CD4-positive, alpha-beta memory T cell (primary cell): ENCODE measurements around the gene HYAL3. TPM values are rescaled to one million over a fixed set of nuclear protein-coding genes. Genes with fewer than 3 reads are reported as not detected.
"Not testable (repeated sequence)": the region's sequence is repeated elsewhere in the genome, so short reads cannot be mapped to it uniquely, and the experiment has no call there.

Experiments used
- CTCF ChIA-PET: fragments of 350-600 bp; sonication (Branson Sonifier 250); formaldehyde crosslinking; loops from one replicate; lab custom pipeline; 2021; ENCODE audit warnings: inconsistent platforms; ENCODE audit not compliant: partially characterized antibody; lab: Charles Lee
- POLR2A ChIA-PET: fragments of 350-600 bp; sonication (Branson Sonifier 250); formaldehyde crosslinking; loops from one replicate; lab custom pipeline; 2021; ENCODE audit not compliant: partially characterized antibody; lab: Charles Lee
- DNase-seq, 5 donors: peaks; one replicate each; pipeline versions ENCODE4 v3.0.0 to v3.0.0-alpha.2; 2020 to 2022; ENCODE audit warnings: mixed read lengths in 1 of 5
- H3K27ac ChIP-seq: one replicate; pipeline ENCODE4 v1.7.0; 2013; ENCODE audit warnings: low read depth, low read length
- H3K27me3 ChIP-seq: 2 replicates; pipeline ENCODE4 v1.7.0; 2013; ENCODE audit warnings: mild to moderate bottlenecking, low read length, moderate library complexity; ENCODE audit not compliant: insufficient read depth
- H3K36me3 ChIP-seq: 2 replicates; pipeline ENCODE4 v1.7.0; 2013; ENCODE audit warnings: mild to moderate bottlenecking, low read length, moderate library complexity; ENCODE audit not compliant: insufficient read depth
- H3K4me1 ChIP-seq: 2 replicates; pipeline ENCODE4 v1.7.0; 2013; ENCODE audit warnings: mild to moderate bottlenecking, low read length, moderate library complexity; ENCODE audit not compliant: insufficient read depth
- H3K4me3 ChIP-seq, 2 donors: one replicate each; pipeline ENCODE4 v1.7.0; 2013; ENCODE audit warnings: low read length in 2 of 2, mild to moderate bottlenecking in 1 of 2
- H3K9me3 ChIP-seq, 2 donors: one replicate each; pipeline ENCODE4 v1.7.0; 2013; ENCODE audit warnings: low read length in 2 of 2, control low read depth in 1 of 2; ENCODE audit not compliant: control insufficient read depth in 1 of 2
- H3K27ac Mint-ChIP-seq, 7 donors: one replicate each; pipeline ENCODE4 v1.8.0; 2020 to 2021; ENCODE audit warnings: mixed read lengths in 7 of 7, mild to moderate bottlenecking in 6 of 7, inconsistent platforms in 3 of 7, moderate library complexity in 3 of 7
- H3K27me3 Mint-ChIP-seq, 2 donors: one replicate each; pipeline ENCODE4 v1.8.0; 2020 to 2021; ENCODE audit warnings: mixed read lengths in 2 of 2
- H3K36me3 Mint-ChIP-seq, 2 donors: one replicate each; pipeline ENCODE4 v1.8.0; 2020 to 2021; ENCODE audit warnings: mixed read lengths in 2 of 2, inconsistent platforms in 1 of 2, mild to moderate bottlenecking in 1 of 2
- H3K4me1 Mint-ChIP-seq, 4 donors: one replicate each; pipeline ENCODE4 v1.8.0; 2020 to 2021; ENCODE audit warnings: mixed read lengths in 4 of 4, mild to moderate bottlenecking in 1 of 4
- H3K4me3 Mint-ChIP-seq, 8 donors: one replicate each; pipeline ENCODE4 v1.8.0; 2020 to 2021; ENCODE audit warnings: mixed read lengths in 8 of 8, mild to moderate bottlenecking in 7 of 8, moderate library complexity in 6 of 8, inconsistent platforms in 3 of 8
- H3K9me3 Mint-ChIP-seq, 8 donors: one replicate each; pipeline ENCODE4 v1.8.0; 2020 to 2021; ENCODE audit warnings: mixed read lengths in 8 of 8, mild to moderate bottlenecking in 5 of 8, inconsistent platforms in 3 of 8, moderate library complexity in 1 of 8
- intact Hi-C: fragments of 100-400 bp; cut with micrococcal nuclease; formaldehyde crosslinking; loops from one replicate; pipeline ENCODE4 v1.15.1; 2023
- polyA plus RNA-seq, 2 donors: library from polyadenylated mRNA; unstranded; fragments of 300-500 nt; fragmentation: Illumina TruSeq; gene quantifications; one replicate each; pipeline ENCODE4 v1.2.3, GENCODE V29; 2021
- total RNA-seq, 2 experiments: library from RNA; stranded (reverse); gene quantifications; one replicate each; pipeline ENCODE4 v1.2.3, GENCODE V29; 2021

Gene HYAL3
- total and polyA plus RNA-seq, 4 experiments from 2014 or later = 4.4 to 7.1 (median 5.3) TPM

- Mint-ChIP-seq H3K4me3 (no peak overlapping the region), H3K4me1 (no peaks in the 10 kb centered on the region), H3K36me3 (no peaks in the 10 kb centered on the region), H3K27me3 (peaks cover 0 to 3% of the 10 kb centered on the region in 2 donors), H3K9me3 (peaks cover 0 to 2% (median 0%) of the 10 kb centered on the region in 8 donors), H3K27ac (no peak overlapping the region)
- H3K36me3 ChIP-seq = no peaks in the 10 kb centered on the region
- no peaks in the 10 kb centered on the region for H3K9me3 ChIP-seq
- H3K4me1 ChIP-seq = peaks cover 7% of the 10 kb centered on the region
- no peak overlapping the region for H3K27ac ChIP-seq
- CTCF ChIA-PET = interaction anchor here (1.2 to 1.4 kb wide), 2 partner anchors 18 to 74 kb away, joined by 3 to 4 read pairs; no protein-coding TSS in a partner anchor
- intact Hi-C loops = no loop called here
- POLR2A ChIA-PET = no interaction called here
- H3K27me3 ChIP-seq = no peaks in the 10 kb centered on the region
- peak in 1 of 5 donors; percentile 34 for DNase-seq
- no peak overlapping the region for H3K4me3 ChIP-seq
Observed at GRCh38 chr3:50264964-50265485, 34.2 kb downstream of the HYAL3 start.

GRCh38 chr3:50264383-50264963 lies 34.7 kb downstream of the HYAL3 start:
- peak in 1 of 5 donors; percentile 20 for DNase-seq
- ChIA-PET POLR2A (interaction anchor here (0.6 to 1.5 kb wide), 5 partner anchors 15 to 793 kb away, joined by 3 to 8 read pairs (median 5); no protein-coding TSS in a partner anchor), CTCF (interaction anchor here (0.7 to 1.9 kb wide), 3 partner anchors 14 to 18 kb away, joined by 3 to 6 read pairs (median 4); no protein-coding TSS in a partner anchor)
- Histone ChIP-seq H3K27me3 (no peaks in the 10 kb centered on the region), H3K4me3 (no peak overlapping the region), H3K36me3 (no peaks in the 10 kb centered on the region), H3K27ac (no peak overlapping the region), H3K4me1 (peaks cover 11% of the 10 kb centered on the region), H3K9me3 (no peaks in the 10 kb centered on the region)
- Mint-ChIP-seq H3K4me3 (no peak overlapping the region), H3K36me3 (peaks cover 0 to 1% of the 10 kb centered on the region in 2 donors), H3K9me3 (peaks cover 0 to 2% (median 0%) of the 10 kb centered on the region in 8 donors), H3K4me1 (peaks cover 2 to 4% (median 3%) of the 10 kb centered on the region in 4 donors), H3K27ac (no peak overlapping the region), H3K27me3 (peaks cover 0 to 3% of the 10 kb centered on the region in 2 donors)
- intact Hi-C loops = no loop called here

GRCh38 chr3:50263478-50264382 lies 35.5 kb downstream of the HYAL3 start:
- no peak overlapping the region for H3K4me3 Mint-ChIP-seq
- peaks cover 13% of the 10 kb centered on the region for H3K4me1 ChIP-seq
- H3K9me3 ChIP-seq = no peaks in the 10 kb centered on the region
- peaks cover 0 to 2% (median 0%) of the 10 kb centered on the region in 8 donors for H3K9me3 Mint-ChIP-seq
- H3K36me3 ChIP-seq = no peaks in the 10 kb centered on the region
- peaks cover 2 to 9% (median 4%) of the 10 kb centered on the region in 4 donors for H3K4me1 Mint-ChIP-seq
- ChIA-PET POLR2A (interaction anchor here (0.6 to 1.5 kb wide), 10 partner anchors 12 to 793 kb away, joined by 3 to 8 read pairs (median 4); partner anchors contain the start of genes HYAL3, LSMEM2 and NAA80), CTCF (interaction anchor here (0.6 to 1.9 kb wide), 6 partner anchors 8 to 45 kb away, joined by 3 to 10 read pairs (median 4); no protein-coding TSS in a partner anchor)
- H3K27ac Mint-ChIP-seq = peak overlapping the region in 1 of 7 donors; percentile 75
- H3K27me3 Mint-ChIP-seq = peaks cover 0 to 3% of the 10 kb centered on the region in 2 donors
- no peak overlapping the region for H3K27ac ChIP-seq
- H3K4me3 ChIP-seq = no peak overlapping the region
- peaks cover 0 to 8% of the 10 kb centered on the region in 2 donors for H3K36me3 Mint-ChIP-seq
- no peaks in the 10 kb centered on the region for H3K27me3 ChIP-seq
- DNase-seq = peak in 1 of 5 donors; percentile 35
- intact Hi-C loops = no loop called here

GRCh38 chr3:50262778-50263177 lies 36.4 kb downstream of the HYAL3 start:
- Mint-ChIP-seq H3K36me3 (peaks cover under 1 to 14% of the 10 kb centered on the region in 2 donors), H3K9me3 (peaks cover 0 to 2% (median 0%) of the 10 kb centered on the region in 8 donors), H3K27ac (peak overlapping the region in 2 of 7 donors; percentile 30 to 47), H3K4me3 (no peak overlapping the region), H3K27me3 (no peaks in the 10 kb centered on the region), H3K4me1 (peaks cover 2 to 9% (median 4%) of the 10 kb centered on the region in 4 donors)
- Histone ChIP-seq H3K27me3 (no peaks in the 10 kb centered on the region), H3K36me3 (peaks cover 7% of the 10 kb centered on the region), H3K27ac (no peak overlapping the region), H3K9me3 (no peaks in the 10 kb centered on the region), H3K4me1 (peaks cover 13% of the 10 kb centered on the region), H3K4me3 (no peak overlapping the region)
- DNase-seq = peak in 1 of 5 donors; percentile 9
- ChIA-PET CTCF (interaction anchor here (1.3 to 1.9 kb wide), 2 partner anchors 12 to 16 kb away, joined by 6 to 10 read pairs; no protein-coding TSS in a partner anchor), POLR2A (interaction anchor here (0.8 to 1.5 kb wide), 4 partner anchors 16 to 36 kb away, joined by 3 to 8 read pairs (median 4); partner anchors contain the start of genes HYAL3, LSMEM2 and NAA80)
- intact Hi-C loops = no loop called here

- H3K27me3 ChIP-seq, intact Hi-C loops, H3K4me3 Mint-ChIP-seq, H3K4me1 Mint-ChIP-seq, H3K27me3 Mint-ChIP-seq, H3K4me3 ChIP-seq, H3K27ac ChIP-seq, H3K9me3 ChIP-seq, H3K9me3 Mint-ChIP-seq: not testable (repeated sequence)
- ChIA-PET POLR2A (interaction anchor here (1.3 to 5.2 kb wide), 2 partner anchors 14 to 75 kb away, joined by 4 to 35 read pairs; no protein-coding TSS in a partner anchor), CTCF (interaction anchor here (1.0 to 4.3 kb wide), 4 partner anchors 15 to 70 kb away, joined by 3 to 31 read pairs (median 6); partner anchors contain the start of gene GNAT1)
- H3K36me3 Mint-ChIP-seq = peaks cover 6 to 20% of the 10 kb centered on the region in 2 donors
- Histone ChIP-seq H3K36me3 (peaks cover 12% of the 10 kb centered on the region), H3K4me1 (peaks cover 13% of the 10 kb centered on the region)
- DNase-seq = peak in 1 of 5 donors; percentile 16
- peak overlapping the region in 2 of 7 donors; percentile 46 to 59 for H3K27ac Mint-ChIP-seq
Observed at GRCh38 chr3:50262200-50262599, 37.0 kb downstream of the HYAL3 start.

GRCh38 chr3:50261505-50261904 lies 37.7 kb downstream of the HYAL3 start:
- DNase-seq = peak in 1 of 5 donors; percentile 29
- Mint-ChIP-seq H3K27ac (peak overlapping the region in 1 of 7 donors; percentile 42), H3K4me1 (peaks cover 3 to 9% (median 4%) of the 10 kb centered on the region in 4 donors), H3K36me3 (peaks cover 13 to 27% of the 10 kb centered on the region in 2 donors), H3K27me3 (no peaks in the 10 kb centered on the region), H3K9me3 (peaks cover 0 to 2% (median 0%) of the 10 kb centered on the region in 8 donors), H3K4me3 (peak overlapping the region in 2 of 8 donors; percentile 32 to 54)
- no peak overlapping the region for H3K27ac ChIP-seq
- intact Hi-C loops = no loop called here
- H3K9me3 ChIP-seq = no peaks in the 10 kb centered on the region
- no peaks in the 10 kb centered on the region for H3K27me3 ChIP-seq
- POLR2A ChIA-PET = interaction anchor here (1.3 to 5.2 kb wide), 3 partner anchors 13 to 76 kb away, joined by 3 to 35 read pairs (median 4); no protein-coding TSS in a partner anchor
- CTCF ChIA-PET = interaction anchor here (1.0 to 6.2 kb wide), 7 partner anchors 12 to 69 kb away, joined by 3 to 34 read pairs (median 8); partner anchors contain the start of genes GNAT1 and TUSC2
- peaks cover 19% of the 10 kb centered on the region for H3K36me3 ChIP-seq
- no peak overlapping the region for H3K4me3 ChIP-seq
- H3K4me1 ChIP-seq = peaks cover 13% of the 10 kb centered on the region
